Measurements from ENCODE around the gene ILK. TPM values are rescaled to one million over a fixed set of nuclear protein-coding genes. Genes with fewer than 3 reads are reported as not detected.

Gene ILK
- total RNA-seq, 2 donors from 2014 or later = 338 to 588 TPM

GRCh38 chr11:6611092-6611962, 7.8 kb downstream of the ILK start:
- Histone ChIP-seq H3K27ac (peak overlapping the region; percentile 99 to 100), H3K9me3 (no peaks in the 10 kb centered on the region), H3K4me3 (peak overlapping the region; percentile 84), H3K36me3 (peaks cover 45% of the 10 kb centered on the region), H3K27me3 (replicated peaks; ENCODE audit: insufficient read depth) (no peaks in the 10 kb centered on the region), H3K4me1 (ENCODE audit: control insufficient read depth in 1 of 2, low read depth in 2 of 2) (peaks cover 50 to 58% of the 10 kb centered on the region in 2 donors)
- DNase-seq (ENCODE audit: low spot score) (no peak), ATAC-seq (ENCODE audit: insufficient number of reproducible peaks, low FRiP score, low read depth) (peak; percentile 0)
- no peak for TF ChIP-seq CTCF (IDR thresholded peaks at IDR 0.05)

- peaks cover 45 to 52% of the 10 kb centered on the region in 2 donors for H3K4me1 ChIP-seq (ENCODE audit: control insufficient read depth in 1 of 2, low read depth in 2 of 2)
- H3K27ac ChIP-seq = peak overlapping the region; percentile 99 to 100
- H3K9me3 ChIP-seq = no peaks in the 10 kb centered on the region
- no peak for DNase-seq (ENCODE audit: low spot score)
- H3K27me3 ChIP-seq (replicated peaks; ENCODE audit: insufficient read depth) = no peaks in the 10 kb centered on the region
- H3K4me3 ChIP-seq = peak overlapping the region; percentile 84
- peaks cover 45% of the 10 kb centered on the region for H3K36me3 ChIP-seq
- TF ChIP-seq CTCF (IDR thresholded peaks at IDR 0.05) = no peak
- no peak for ATAC-seq (ENCODE audit: insufficient number of reproducible peaks, low FRiP score, low read depth)
Observed at GRCh38 chr11:6611963-6612212, 8.3 kb downstream of the ILK start.

GRCh38 chr11:6612213-6613041, 8.9 kb downstream of the ILK start, which contains the start of gene TAF10:
TAF10 (minus strand) TSS chr11:6612216; CDS start chr11:6612189, 27 bp downstream.
- DNase-seq (ENCODE audit: low spot score) (peak; percentile 95), ATAC-seq (ENCODE audit: insufficient number of reproducible peaks, low FRiP score, low read depth) (peak; percentile 59)
- peak; percentile 51 for TF ChIP-seq CTCF (IDR thresholded peaks at IDR 0.05)
- H3K9me3 ChIP-seq = no peaks in the 10 kb centered on the region
- peak within 1 kb of the TSS; percentile 99 to 100 for H3K27ac ChIP-seq
- H3K27me3 ChIP-seq (replicated peaks; ENCODE audit: insufficient read depth) = no peaks in the 10 kb centered on the region
- H3K36me3 ChIP-seq = peaks cover 45% of the 10 kb centered on the region
- peaks cover 41 to 51% of the 10 kb centered on the region in 2 donors for H3K4me1 ChIP-seq (ENCODE audit: control insufficient read depth in 1 of 2, low read depth in 2 of 2)
- H3K4me3 ChIP-seq = peak within 1 kb of the TSS; percentile 84

GRCh38 chr11:6613496-6613895, 9.9 kb downstream of the ILK start:
- peaks cover 41 to 51% of the 10 kb centered on the region in 2 donors for H3K4me1 ChIP-seq (ENCODE audit: control insufficient read depth in 1 of 2, low read depth in 2 of 2)

More at GRCh38 chr11:6613496-6613895, 9.9 kb downstream of the ILK start:
- DNase-seq (ENCODE audit: low spot score) (no peak), ATAC-seq (ENCODE audit: insufficient number of reproducible peaks, low FRiP score, low read depth) (no peak)
- no peak for TF ChIP-seq CTCF (IDR thresholded peaks at IDR 0.05)
- peak overlapping the region; percentile 99 to 100 for H3K27ac ChIP-seq
- H3K36me3 ChIP-seq = peaks cover 38% of the 10 kb centered on the region
- H3K4me3 ChIP-seq = peak overlapping the region; percentile 84
- H3K27me3 ChIP-seq (replicated peaks; ENCODE audit: insufficient read depth) = no peaks in the 10 kb centered on the region
- H3K9me3 ChIP-seq = no peaks in the 10 kb centered on the region

Measured in thoracic aorta (tissue), 2 donors.